GM12892 (cell line): ENCODE data around the gene MUC13.

ENCODE experiments used
- POLR2A ChIP-seq: IDR thresholded peaks from 2 replicates; pipeline ENCODE4 v1.6.1; 2011; ENCODE audit warnings: low read depth, low read length, control low read depth
- TAF1 ChIP-seq: IDR thresholded peaks from 2 replicates; pipeline ENCODE4 v1.6.1; 2011; ENCODE audit warnings: low read depth, mild to moderate bottlenecking, control low read depth, low read length, borderline replicate concordance

DNA sequence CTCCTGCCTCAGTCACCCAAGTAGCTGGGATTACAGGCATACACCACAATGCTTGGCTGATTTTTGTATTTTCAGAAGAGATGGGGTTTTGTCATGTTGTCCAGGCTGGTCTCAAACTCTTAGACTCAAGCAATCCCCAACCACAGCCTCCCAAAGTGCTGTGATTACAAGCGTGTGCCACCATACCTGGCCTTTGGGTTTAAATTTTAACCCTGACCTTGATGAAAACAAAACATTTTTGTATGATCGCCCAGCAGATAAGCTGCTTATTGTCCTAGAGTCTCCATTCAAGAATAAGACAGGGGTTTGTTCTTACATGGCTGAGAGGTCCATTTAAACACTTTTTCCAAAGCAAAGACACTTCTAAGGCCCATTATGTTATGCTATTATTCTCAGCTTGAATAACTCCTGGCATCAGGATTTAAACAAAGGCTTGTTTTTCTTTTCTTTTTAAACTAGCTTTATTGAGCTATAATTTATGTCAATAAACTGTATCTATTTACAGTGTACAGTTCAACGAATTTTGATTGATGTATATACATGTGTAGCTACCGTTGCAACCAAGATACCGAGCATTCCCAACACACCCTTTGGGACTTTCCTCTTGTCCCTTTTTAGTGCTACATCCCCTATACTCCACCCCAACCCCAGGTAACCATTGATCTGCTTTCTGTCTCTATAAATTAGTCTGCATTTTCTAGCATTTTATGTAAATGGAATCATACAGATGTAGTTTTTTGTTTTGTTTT lies 1.4 kb upstream of the MUC13 start:
- no peak for TF ChIP-seq POLR2A
- TF ChIP-seq TAF1 = no peak
